CD4-positive, alpha-beta T cell (primary cell): Measurements from ENCODE around the gene PRPF31. TPM values are rescaled to one million over a fixed set of nuclear protein-coding genes. Genes with fewer than 3 reads are reported as not detected.
A peak's percentile ranks its signal among the peaks of the same experiment; 100 is the strongest.

Experiments used
- ATAC-seq: fragments of 200-7000 bp; cut with Tn5 transposase; one replicate; pipeline ENCODE4 v1.10.0; 2022; ENCODE audit warnings: mild to moderate bottlenecking; ENCODE audit not compliant: poor library complexity
- CTCF ChIA-PET: fragments of 350-600 bp; sonication (Branson Sonifier 250); formaldehyde crosslinking; loops from one replicate; lab custom pipeline; 2021; ENCODE audit warnings: antibody characterized with exemption, inconsistent platforms; lab: Charles Lee
- POLR2A ChIA-PET: fragments of 350-600 bp; sonication (Branson Sonifier 250); formaldehyde crosslinking; loops from one replicate; lab custom pipeline; 2021; ENCODE audit warnings: antibody characterized with exemption, inconsistent platforms; lab: Charles Lee
- DNase-seq, 14 experiments: peaks; one replicate each; pipeline ENCODE4 v3.0.0-alpha.2; 2013 to 2020; ENCODE audit warnings: mixed read lengths in 2 of 14
- H3K27ac ChIP-seq, 2 donors: one replicate each; pipeline versions ENCODE4 v1.5.1 to v1.7.0; 2013; ENCODE audit warnings: low read length in 2 of 2, low read depth in 1 of 2, mild to moderate bottlenecking in 1 of 2
- H3K27me3 ChIP-seq, 2 experiments: 1 replicate in 1 of 2; 2 replicates in 1 of 2; pipeline versions ENCODE4 v1.6.1 to v1.7.0; 2013; ENCODE audit warnings: low read length in 2 of 2, control low read depth in 1 of 2, mild to moderate bottlenecking in 1 of 2, moderate library complexity in 1 of 2; ENCODE audit not compliant: insufficient read depth in 2 of 2, control insufficient read depth in 1 of 2
- H3K36me3 ChIP-seq: one replicate; pipeline ENCODE4 v1.6.1; 2013; ENCODE audit warnings: low read length, control low read depth; ENCODE audit not compliant: insufficient read depth
- H3K4me1 ChIP-seq: one replicate; pipeline ENCODE4 v1.6.1; 2013; ENCODE audit warnings: low read length, control low read depth; ENCODE audit not compliant: insufficient read depth
- H3K4me3 ChIP-seq: one replicate; pipeline ENCODE4 v1.5.1; 2013; ENCODE audit warnings: mild to moderate bottlenecking, low read length, moderate library complexity
- H3K9me3 ChIP-seq, 2 experiments: 1 replicate in 1 of 2; 2 replicates in 1 of 2; pipeline versions ENCODE4 v1.6.1 to v1.7.0; 2013; ENCODE audit warnings: low read length in 2 of 2, mild to moderate bottlenecking in 2 of 2, control low read depth in 1 of 2, moderate library complexity in 1 of 2; ENCODE audit not compliant: control insufficient read depth in 1 of 2, insufficient read depth in 1 of 2
- H3K27ac Mint-ChIP-seq: one replicate; pipeline ENCODE4 v1.8.0; 2020; ENCODE audit warnings: mixed read lengths
- H3K27me3 Mint-ChIP-seq: one replicate; pipeline ENCODE4 v1.8.0; 2021; ENCODE audit warnings: mixed read lengths
- H3K36me3 Mint-ChIP-seq: one replicate; pipeline ENCODE4 v1.8.0; 2021; ENCODE audit warnings: low read depth, mixed read lengths
- H3K4me1 Mint-ChIP-seq: one replicate; pipeline ENCODE4 v1.8.0; 2021; ENCODE audit warnings: low read depth, mixed read lengths
- H3K4me3 Mint-ChIP-seq: one replicate; pipeline ENCODE4 v1.8.0; 2020; ENCODE audit warnings: mild to moderate bottlenecking, mixed read lengths
- H3K9me3 Mint-ChIP-seq: one replicate; pipeline ENCODE4 v1.8.0; 2020; ENCODE audit warnings: mixed read lengths
- CTCF ChIP-seq: fragments of 200-600 bp; IDR thresholded peaks from one replicate; pipeline ENCODE4 v1.8.0; 2022; ENCODE audit warnings: antibody characterized with exemption, mild to moderate bottlenecking
- intact Hi-C, 2 experiments: fragments of 100-400 bp; cut with DNase I in 1 of 2; cut with micrococcal nuclease in 1 of 2; formaldehyde crosslinking; loops; one replicate each; pipeline versions ENCODE4 v1.15.1 to v1.9.0; 2023 to 2025; cut with DNase I, micrococcal nuclease
- total RNA-seq, 174 experiments: library from RNA in 2 of 174; stranded (reverse) in 2 of 174; gene quantifications; one replicate each; pipeline ENCODE4 v1.2.3 and lab custom pipeline; 2021 to 2026

The PRPF31 gene
- total RNA-seq, 2 experiments from 2014 or later = 52.9 to 55.9 TPM

GRCh38 chr19:54084410-54084809, 31.1 kb upstream of the PRPF31 start:
- H3K27ac Mint-ChIP-seq = no peak overlapping the region
- DNase-seq (no peak), ATAC-seq (no peak)
- no peak overlapping the region for H3K4me3 Mint-ChIP-seq
- Histone ChIP-seq H3K4me3 (no peak overlapping the region), H3K27ac (no peak overlapping the region), H3K36me3 (no peaks in the 10 kb centered on the region), H3K4me1 (no peaks in the 10 kb centered on the region), H3K9me3 (peaks cover 14 to 31% of the 10 kb centered on the region in 2 experiments), H3K27me3 (no peaks in the 10 kb centered on the region)
- ChIA-PET CTCF (no interaction called here), POLR2A (no interaction called here)
- H3K9me3 Mint-ChIP-seq = no peaks in the 10 kb centered on the region
- TF ChIP-seq CTCF = no peak
- intact Hi-C loops = no loop called here
- H3K36me3 Mint-ChIP-seq = no peaks in the 10 kb centered on the region
- no peaks in the 10 kb centered on the region for H3K4me1 Mint-ChIP-seq
- H3K27me3 Mint-ChIP-seq = peaks cover 6% of the 10 kb centered on the region

GRCh38 chr19:54094426-54095000, 21.0 kb upstream of the PRPF31 start:
- ChIA-PET POLR2A (interaction anchor here (0.6 to 3.0 kb wide), 2 partner anchors 15 to 20 kb away, joined by 3 to 24 read pairs; partner anchors contain the start of genes PRPF31 and TFPT), CTCF (no interaction called here)
- no peak overlapping the region for H3K4me3 ChIP-seq
- Mint-ChIP-seq H3K4me1 (peaks cover 12% of the 10 kb centered on the region), H3K27me3 (peaks cover 39% of the 10 kb centered on the region), H3K4me3 (no peak overlapping the region), H3K9me3 (no peaks in the 10 kb centered on the region), H3K36me3 (no peaks in the 10 kb centered on the region), H3K27ac (no peak overlapping the region)
- no peak overlapping the region for H3K27ac ChIP-seq
- H3K27me3 ChIP-seq = peaks cover 11 to 16% of the 10 kb centered on the region in 2 experiments
- intact Hi-C loops = no loop called here
- H3K9me3 ChIP-seq = peaks cover 0 to 4% of the 10 kb centered on the region in 2 experiments
- no peak for ATAC-seq
- no peaks in the 10 kb centered on the region for H3K36me3 ChIP-seq
- no peak for TF ChIP-seq CTCF
- H3K4me1 ChIP-seq = peaks cover 22% of the 10 kb centered on the region
- no peak for DNase-seq

GRCh38 chr19:54095136-54095858, 20.3 kb upstream of the PRPF31 start:
- TF ChIP-seq CTCF = no peak
- ATAC-seq (no peak), DNase-seq (peak in 1 of 14 experiments; percentile 22)
- H3K4me1 Mint-ChIP-seq = peaks cover 12% of the 10 kb centered on the region
- H3K4me3 Mint-ChIP-seq = no peak overlapping the region
- H3K36me3 ChIP-seq = no peaks in the 10 kb centered on the region
- peaks cover 39% of the 10 kb centered on the region for H3K27me3 Mint-ChIP-seq
- H3K27ac ChIP-seq = no peak overlapping the region
- peaks cover 11 to 16% of the 10 kb centered on the region in 2 experiments for H3K27me3 ChIP-seq
- peak overlapping the region; percentile 39 for H3K4me3 ChIP-seq
- intact Hi-C loops = no loop called here
- no peaks in the 10 kb centered on the region for H3K36me3 Mint-ChIP-seq
- H3K9me3 Mint-ChIP-seq = no peaks in the 10 kb centered on the region
- POLR2A ChIA-PET = interaction anchor here (0.6 to 3.0 kb wide), 8 partner anchors 16 to 256 kb away, joined by 3 to 24 read pairs (median 4); partner anchors contain the start of genes CNOT3, MBOAT7, MYADM and PRPF31
- peaks cover 22% of the 10 kb centered on the region for H3K4me1 ChIP-seq
- H3K27ac Mint-ChIP-seq = no peak overlapping the region
- CTCF ChIA-PET = interaction anchor here (1.1 kb wide), 1 partner anchor 20 kb away, joined by 3 read pairs; the partner anchor contains the start of genes PRPF31 and TFPT
- H3K9me3 ChIP-seq = peaks cover 0 to 4% of the 10 kb centered on the region in 2 experiments
